HFFc6 (cell line): ENCODE data around the gene AGPAT3. TPM values are rescaled to one million over a fixed set of nuclear protein-coding genes. Genes with fewer than 3 reads are reported as not detected.

Experiments
- DNase-seq: peaks from one replicate; pipeline ENCODE4 v3.0.0-alpha.2; 2018
- H3K27ac Mint-ChIP-seq: 2 replicates; pipeline ENCODE4 v1.8.0; 2020; ENCODE audit warnings: mild to moderate bottlenecking, mixed read lengths
- H3K27me3 Mint-ChIP-seq: 2 replicates; pipeline ENCODE4 v1.8.0; 2021; ENCODE audit warnings: mild to moderate bottlenecking, moderate library complexity, mixed read lengths; ENCODE audit not compliant: insufficient read depth
- H3K36me3 Mint-ChIP-seq: 2 replicates; pipeline ENCODE4 v1.8.0; 2021; ENCODE audit warnings: low read depth, mixed read lengths
- H3K4me1 Mint-ChIP-seq: 2 replicates; pipeline ENCODE4 v1.8.0; 2020; ENCODE audit warnings: low read depth, mixed read lengths
- H3K4me3 Mint-ChIP-seq: 2 replicates; pipeline ENCODE4 v1.8.0; 2020; ENCODE audit warnings: mild to moderate bottlenecking, moderate library complexity, mixed read lengths
- H3K9me3 Mint-ChIP-seq: 2 replicates; pipeline ENCODE4 v1.8.0; 2020; ENCODE audit warnings: mild to moderate bottlenecking, mixed read lengths
- total RNA-seq, 6 experiments: library from RNA; stranded (reverse); fragmentation: NEBNext Ultra II Directional; extraction: Animal tissue kit (Norgen Biotek cat#: 25700); gene quantifications; 2 replicates in 1 of 6; 3 replicates in 5 of 6; pipeline ENCODE4 v1.2.3, GENCODE V29; 2021
- TF ChIP-seq, protein P1 (sequence below): fragments of 200-600 bp; sonication (generic); IDR thresholded peaks from 2 replicates; pipeline ENCODE4 v1.5.0; 2021; ENCODE audit warnings: antibody characterized with exemption, mild to moderate bottlenecking

The AGPAT3 gene
- total RNA-seq, 6 experiments from 2014 or later, result 94.6 to 114 (median 97.8) TPM

DNA sequence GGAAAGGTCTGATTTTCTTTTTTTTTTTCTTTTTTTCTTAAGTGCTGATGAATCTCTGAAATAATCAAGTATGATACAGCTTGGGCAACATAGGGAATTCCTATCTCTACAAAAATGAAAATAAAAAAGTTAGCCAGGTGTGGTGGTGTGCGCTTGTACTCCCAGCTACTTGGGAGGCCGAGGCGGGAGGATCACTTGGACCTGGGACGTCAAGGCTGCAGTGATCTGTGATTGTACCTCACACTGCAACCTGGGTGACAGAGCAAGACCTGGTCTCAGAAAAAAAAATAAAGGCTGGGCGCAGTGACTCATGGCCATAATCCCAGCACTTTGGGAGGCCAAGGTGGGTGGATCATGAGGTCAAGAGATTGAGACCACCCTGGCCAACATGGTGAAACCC lies 153.1 kb downstream of the AGPAT3 start:
- Mint-ChIP-seq H3K4me3 (no peak overlapping the region), H3K27me3 (no peaks in the 10 kb centered on the region), H3K27ac (no peak overlapping the region), H3K9me3 (no peaks in the 10 kb centered on the region), H3K4me1 (peaks cover 48% of the 10 kb centered on the region), H3K36me3 (peaks cover 4% of the 10 kb centered on the region; the same call in 1 of the 2 replicates)
- TF ChIP-seq, protein P1, sequence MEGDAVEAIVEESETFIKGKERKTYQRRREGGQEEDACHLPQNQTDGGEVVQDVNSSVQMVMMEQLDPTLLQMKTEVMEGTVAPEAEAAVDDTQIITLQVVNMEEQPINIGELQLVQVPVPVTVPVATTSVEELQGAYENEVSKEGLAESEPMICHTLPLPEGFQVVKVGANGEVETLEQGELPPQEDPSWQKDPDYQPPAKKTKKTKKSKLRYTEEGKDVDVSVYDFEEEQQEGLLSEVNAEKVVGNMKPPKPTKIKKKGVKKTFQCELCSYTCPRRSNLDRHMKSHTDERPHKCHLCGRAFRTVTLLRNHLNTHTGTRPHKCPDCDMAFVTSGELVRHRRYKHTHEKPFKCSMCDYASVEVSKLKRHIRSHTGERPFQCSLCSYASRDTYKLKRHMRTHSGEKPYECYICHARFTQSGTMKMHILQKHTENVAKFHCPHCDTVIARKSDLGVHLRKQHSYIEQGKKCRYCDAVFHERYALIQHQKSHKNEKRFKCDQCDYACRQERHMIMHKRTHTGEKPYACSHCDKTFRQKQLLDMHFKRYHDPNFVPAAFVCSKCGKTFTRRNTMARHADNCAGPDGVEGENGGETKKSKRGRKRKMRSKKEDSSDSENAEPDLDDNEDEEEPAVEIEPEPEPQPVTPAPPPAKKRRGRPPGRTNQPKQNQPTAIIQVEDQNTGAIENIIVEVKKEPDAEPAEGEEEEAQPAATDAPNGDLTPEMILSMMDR, result no peak
- no peak for DNase-seq

DNA sequence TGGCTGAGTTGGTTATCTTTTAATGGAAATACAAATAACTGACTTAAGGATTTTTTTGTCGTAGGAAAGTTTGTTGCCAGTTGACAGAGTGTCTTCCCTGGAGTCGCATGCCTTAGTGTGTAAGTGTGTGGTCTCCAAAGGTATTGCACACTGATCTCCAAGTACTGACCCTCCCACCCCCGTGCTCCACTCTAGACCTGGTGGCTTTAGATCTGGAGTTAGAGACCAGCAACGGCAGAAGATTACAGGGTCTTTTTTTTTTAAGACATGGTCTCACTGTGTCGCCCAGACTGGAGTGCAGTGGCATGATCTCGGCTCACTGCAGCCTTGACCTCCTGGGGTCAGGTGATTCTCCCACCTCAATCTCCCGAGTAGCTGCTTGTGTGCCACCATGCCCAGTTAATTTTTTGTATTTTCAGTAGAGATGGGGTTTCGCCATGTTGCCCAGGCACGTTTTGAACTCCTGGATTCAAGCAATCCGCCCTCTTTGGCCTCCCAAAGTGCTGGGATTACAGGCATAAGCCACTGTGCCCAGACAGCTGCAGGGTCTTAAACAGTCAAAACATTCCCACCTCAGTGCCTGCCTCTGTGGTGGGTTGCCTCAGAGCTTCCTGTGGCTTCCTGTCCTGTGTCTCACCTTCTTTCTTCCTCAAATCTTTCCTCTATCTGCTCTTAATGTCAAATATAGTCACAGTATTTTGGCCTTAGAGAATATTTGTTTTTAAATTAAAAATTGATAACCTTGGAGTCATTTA lies 154.0 kb downstream of the AGPAT3 start:
- TF ChIP-seq, protein P1, result 0 out of 2 replicates have a peak, but pooled peaks have one; percentile 14
- Mint-ChIP-seq H3K27ac (no peak overlapping the region), H3K9me3 (no peaks in the 10 kb centered on the region), H3K4me3 (no peak overlapping the region), H3K27me3 (no peaks in the 10 kb centered on the region), H3K36me3 (0 out of 2 replicates have a peak, but pooled peaks cover 4% of the 10 kb centered on the region), H3K4me1 (peaks cover 40% of the 10 kb centered on the region)
- no peak for DNase-seq

DNA sequence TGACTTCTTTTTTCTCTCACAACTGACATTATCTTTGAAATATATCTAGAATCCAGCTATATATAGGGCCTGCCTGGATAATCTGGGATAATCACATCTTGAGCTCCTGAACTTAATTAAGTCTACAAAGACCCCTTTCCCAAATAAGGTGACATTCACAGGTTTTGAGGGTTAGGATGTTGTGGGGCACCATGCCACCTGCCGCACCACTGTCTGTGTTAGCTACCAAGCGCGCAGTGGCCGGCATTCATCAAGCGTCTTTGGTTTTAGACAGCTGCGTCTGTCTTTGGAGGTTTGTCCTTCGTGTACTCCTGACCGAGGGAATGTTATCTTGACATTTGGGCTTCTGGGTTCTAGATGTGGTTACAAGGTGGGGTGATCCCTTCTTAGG lies 154.5 kb downstream of the AGPAT3 start:
- H3K27ac Mint-ChIP-seq, result no peak overlapping the region
- DNase-seq, result no peak
- peaks cover 39% of the 10 kb centered on the region for H3K4me1 Mint-ChIP-seq
- H3K9me3 Mint-ChIP-seq, result no peaks in the 10 kb centered on the region
- H3K4me3 Mint-ChIP-seq, result no peak overlapping the region
- 0 out of 2 replicates have a peak, but pooled peaks cover 4% of the 10 kb centered on the region for H3K36me3 Mint-ChIP-seq
- TF ChIP-seq, protein P1, result no peak
- no peaks in the 10 kb centered on the region for H3K27me3 Mint-ChIP-seq

DNA sequence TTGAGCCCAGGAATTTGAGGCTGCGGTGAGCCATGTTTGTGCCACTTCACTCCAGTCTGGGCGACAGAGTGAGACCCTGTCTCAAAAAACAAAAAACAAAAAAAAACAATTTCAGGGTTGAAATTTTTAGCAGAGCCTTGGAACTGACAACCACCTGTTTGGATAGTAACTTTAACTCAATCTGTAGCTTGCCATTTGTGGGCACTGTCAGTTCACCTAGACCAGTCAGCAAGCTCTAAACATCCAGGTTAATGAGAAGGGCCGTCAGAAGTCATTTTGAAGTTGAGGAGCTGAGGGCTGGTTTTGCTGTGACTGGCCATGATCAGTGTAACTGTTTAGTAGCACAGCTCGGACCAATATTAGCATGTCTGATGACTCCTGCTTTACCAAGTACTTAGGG lies 155.5 kb downstream of the AGPAT3 start:
- Mint-ChIP-seq H3K27me3 (no peaks in the 10 kb centered on the region), H3K36me3 (0 out of 2 replicates have a peak, but pooled peaks cover 4% of the 10 kb centered on the region), H3K27ac (no peak overlapping the region)

DNA sequence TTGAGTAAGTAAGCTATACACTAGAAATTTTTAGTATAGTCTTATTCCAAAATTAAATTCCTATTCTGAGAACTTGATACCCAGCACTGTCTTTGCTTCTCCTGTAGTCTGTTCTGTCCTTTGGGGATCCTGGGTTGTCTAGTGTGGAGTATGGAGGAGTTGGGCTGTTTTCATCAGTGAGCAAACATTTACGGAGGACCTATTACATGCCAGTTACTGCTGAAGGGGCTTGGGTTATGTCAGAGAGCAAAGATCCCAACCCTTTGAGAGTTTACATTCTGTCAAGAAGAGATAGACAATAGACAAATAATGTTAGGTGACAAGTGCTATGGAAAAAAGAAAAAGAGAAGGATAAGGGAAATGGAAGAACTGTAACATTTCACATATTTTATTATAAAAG lies 156.0 kb downstream of the AGPAT3 start:
- H3K4me1 Mint-ChIP-seq, result peaks cover 41% of the 10 kb centered on the region
- TF ChIP-seq, protein P1, result no peak
- H3K4me3 Mint-ChIP-seq, result no peak overlapping the region
- no peak for DNase-seq
- H3K9me3 Mint-ChIP-seq, result no peaks in the 10 kb centered on the region
- 0 out of 2 replicates have a peak, but pooled peaks cover 4% of the 10 kb centered on the region for H3K36me3 Mint-ChIP-seq
- H3K27ac Mint-ChIP-seq, result no peak overlapping the region
- H3K27me3 Mint-ChIP-seq, result no peaks in the 10 kb centered on the region

More for the DNA sequence above, 155.5 kb downstream of the AGPAT3 start:
- Mint-ChIP-seq H3K4me3 (no peak overlapping the region), H3K9me3 (no peaks in the 10 kb centered on the region), H3K4me1 (peaks cover 41% of the 10 kb centered on the region)
- TF ChIP-seq, protein P1, result no peak
- no peak for DNase-seq
